22Rv1 (cell line): ENCODE data around the gene WNT3A.

Experiments
- H3K27ac ChIP-seq: fragments of 450-650 bp; 2 replicates; pipeline ENCODE4 v1.5.1; 2017
- CTCF ChIP-seq: fragments of 450-650 bp; IDR thresholded peaks from 2 replicates; pipeline ENCODE4 v1.5.1; 2017; ENCODE audit warnings: mild to moderate bottlenecking
- ZFX ChIP-seq: fragments of 450-650 bp; IDR thresholded peaks from 2 replicates; pipeline ENCODE4 v1.6.1; 2017; ENCODE audit warnings: antibody characterized with exemption, borderline replicate concordance

WNT3A gene

GRCh38 chr1:228090613-228091081 lies 83.8 kb downstream of the WNT3A start:
- no peak for TF ChIP-seq CTCF
- no peak for TF ChIP-seq ZFX
- no peak overlapping the region; the same call in 1 of the 2 replicates for H3K27ac ChIP-seq

GRCh38 chr1:228091084-228091483 lies 84.3 kb downstream of the WNT3A start:
- no peak overlapping the region; the same call in 1 of the 2 replicates for H3K27ac ChIP-seq
- TF ChIP-seq CTCF = no peak
- no peak for TF ChIP-seq ZFX

GRCh38 chr1:228092342-228093049 lies 85.7 kb downstream of the WNT3A start:
- no peak overlapping the region for H3K27ac ChIP-seq
- no peak for TF ChIP-seq CTCF
- TF ChIP-seq ZFX = no peak

- TF ChIP-seq CTCF (no peak), ZFX (no peak)
- H3K27ac ChIP-seq = no peak overlapping the region
Observed at GRCh38 chr1:228093050-228093906, 86.5 kb downstream of the WNT3A start.

DNA sequence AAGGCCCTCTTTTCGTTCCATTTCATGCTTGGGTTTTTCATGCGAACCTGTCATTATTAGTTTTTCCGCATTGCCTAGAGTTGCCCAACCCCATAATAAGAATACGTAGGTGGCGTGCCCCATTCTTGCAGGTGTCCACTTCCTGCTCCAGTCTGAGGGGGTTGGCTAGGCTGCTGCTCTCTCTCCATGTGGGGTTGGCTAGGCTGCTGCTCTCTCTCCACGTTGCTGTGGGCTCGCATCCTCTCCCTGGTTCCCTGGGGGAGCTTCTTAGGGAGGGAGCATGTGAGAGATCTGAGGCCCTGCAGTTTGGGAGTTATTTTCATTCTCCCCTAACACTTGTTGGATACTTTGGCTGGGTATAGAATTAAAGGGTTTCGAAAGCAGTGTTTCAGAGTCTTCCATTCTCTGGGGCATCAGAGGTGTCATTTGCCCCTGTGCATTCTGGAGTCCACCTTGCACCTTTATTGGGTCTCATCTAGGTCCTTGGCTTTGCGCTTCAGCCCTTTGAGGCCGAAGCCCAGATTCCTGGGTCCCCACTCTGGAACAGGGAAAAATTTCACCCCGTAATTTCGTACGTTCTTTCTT lies 87.7 kb downstream of the WNT3A start:
- no peak overlapping the region for H3K27ac ChIP-seq
- TF ChIP-seq CTCF = no peak
- no peak for TF ChIP-seq ZFX

- no peak overlapping the region for H3K27ac ChIP-seq
- TF ChIP-seq ZFX (no peak), CTCF (no peak)
Observed at GRCh38 chr1:228095161-228095560, 88.4 kb downstream of the WNT3A start.
